Stimulated activated CD8-positive, alpha-beta memory T cell treated with anti-CD3 and anti-CD28 coated beads, Interleukin-4, amount 100 ng/mL, for 48 hours (primary cell): ENCODE measurements around the gene CPNE8.

Experiments used
- DNase-seq: peaks from one replicate; pipeline ENCODE4 v3.0.0-alpha.2; 2020

Gene CPNE8

GRCh38 chr12:38905480-38906351, at the start of gene CPNE8:
Gene CPNE8, minus strand, starts transcription at chr12:38905591. Its CDS starts 57 bp downstream, at chr12:38905534.
- peak; percentile 54 for DNase-seq

GRCh38 chr12:38954238-38954873, 49.0 kb upstream of the CPNE8 start:
- DNase-seq: no peak

- DNase-seq: no peak
Measured at GRCh38 chr12:38949363-38949762, 44.0 kb upstream of the CPNE8 start.

GRCh38 chr12:38934686-38935085, 29.3 kb upstream of the CPNE8 start:
- no peak for DNase-seq

- no peak for DNase-seq
Measured at GRCh38 chr12:38934078-38934584, 28.7 kb upstream of the CPNE8 start.

GRCh38 chr12:38932320-38932719, 26.9 kb upstream of the CPNE8 start:
- no peak for DNase-seq

GRCh38 chr12:38931461-38931860, 26.1 kb upstream of the CPNE8 start:
- no peak for DNase-seq

GRCh38 chr12:38930990-38931389, 25.6 kb upstream of the CPNE8 start:
- DNase-seq: no peak

- DNase-seq: no peak
Measured at GRCh38 chr12:38926501-38926900, 21.1 kb upstream of the CPNE8 start.

GRCh38 chr12:38921025-38921677, 15.8 kb upstream of the CPNE8 start:
- DNase-seq: peak; percentile 27

GRCh38 chr12:38919191-38919590, 13.8 kb upstream of the CPNE8 start:
- no peak for DNase-seq

- DNase-seq: no peak
Measured at GRCh38 chr12:38915429-38916182, 10.2 kb upstream of the CPNE8 start.

GRCh38 chr12:38912116-38912515, 6.7 kb upstream of the CPNE8 start:
- no peak for DNase-seq

- no peak for DNase-seq
Measured at GRCh38 chr12:38911611-38912010, 6.2 kb upstream of the CPNE8 start.

GRCh38 chr12:38907201-38907923, 2.0 kb upstream of the CPNE8 start:
- no peak for DNase-seq

- peak; percentile 81 for DNase-seq
Measured at GRCh38 chr12:38906482-38907200, 1.2 kb upstream of the CPNE8 start.

GRCh38 chr12:38904537-38905479, 583 bp downstream of the CPNE8 start:
- peak; percentile 56 for DNase-seq

- DNase-seq: no peak
Measured at GRCh38 chr12:38903596-38903995, 1.8 kb downstream of the CPNE8 start.

- DNase-seq: no peak
Measured at GRCh38 chr12:38898001-38898684, 7.2 kb downstream of the CPNE8 start.

GRCh38 chr12:38895446-38895845, 9.9 kb downstream of the CPNE8 start:
- no peak for DNase-seq
